MM.1S (cell line): ENCODE results near the gene TSPEAR.
A peak's percentile ranks its signal among the peaks of the same experiment; 100 is the strongest.

ENCODE experiments used
- DNase-seq: peaks from one replicate; pipeline ENCODE4 v3.0.0-alpha.2; 2015
- H2AFZ ChIP-seq: fragments of 300-600 bp; sonication (generic); 2 replicates; pipeline ENCODE4 v1.6.0; 2016; ENCODE audit warnings: antibody characterized with exemption, low read length
- H3F3A ChIP-seq: fragments of 300-600 bp; sonication (generic); 2 replicates; pipeline ENCODE4 v1.6.1; 2016; ENCODE audit warnings: mild to moderate bottlenecking, antibody characterized with exemption, low read length, moderate library complexity, mixed read lengths; ENCODE audit not compliant: insufficient read depth
- H3K27ac ChIP-seq: fragments of 300-600 bp; sonication (generic); 2 replicates; pipeline ENCODE4 v1.5.1; 2016; ENCODE audit warnings: mild to moderate bottlenecking, low read length
- H3K27me3 ChIP-seq: fragments of 300-600 bp; sonication (generic); replicated peaks from 2 replicates; pipeline ENCODE4 v1.6.0; 2016; ENCODE audit warnings: low read length; ENCODE audit not compliant: insufficient read depth
- H3K36me3 ChIP-seq: fragments of 300-600 bp; sonication (generic); replicated peaks from 2 replicates; pipeline ENCODE4 v1.6.1; 2016; ENCODE audit warnings: mild to moderate bottlenecking, low read length, mixed read lengths; ENCODE audit not compliant: insufficient read depth
- H3K4me1 ChIP-seq: fragments of 300-600 bp; sonication (generic); 2 replicates; pipeline ENCODE4 v1.6.1; 2016; ENCODE audit warnings: low read length, mixed read lengths
- H3K4me2 ChIP-seq: fragments of 300-600 bp; sonication (generic); 2 replicates; pipeline ENCODE4 v1.6.0; 2016; ENCODE audit warnings: low read depth, low read length
- H3K4me3 ChIP-seq: fragments of 300-600 bp; sonication (generic); 2 replicates; pipeline ENCODE4 v1.5.1; 2016; ENCODE audit warnings: low read length, mixed read lengths
- H3K79me2 ChIP-seq: fragments of 300-600 bp; sonication (generic); 2 replicates; pipeline ENCODE4 v1.6.1; 2016; ENCODE audit warnings: mixed run types, low read length, mixed read lengths
- H3K9ac ChIP-seq: fragments of 300-600 bp; sonication (generic); 2 replicates; pipeline ENCODE4 v1.6.1; 2016; ENCODE audit warnings: low read length, mixed read lengths
- H3K9me2 ChIP-seq: fragments of 300-600 bp; sonication (generic); replicated peaks from 2 replicates; pipeline ENCODE4 v1.6.1; 2016; ENCODE audit warnings: mild to moderate bottlenecking, low read length, mixed read lengths; ENCODE audit not compliant: insufficient read depth
- H3K9me3 ChIP-seq: fragments of 300-600 bp; sonication (generic); replicated peaks from 2 replicates; pipeline ENCODE4 v1.6.1; 2016; ENCODE audit warnings: mild to moderate bottlenecking, low read length, mixed read lengths; ENCODE audit not compliant: insufficient read depth
- H4K20me1 ChIP-seq: fragments of 300-600 bp; sonication (generic); 2 replicates; pipeline ENCODE4 v1.6.1; 2016; ENCODE audit warnings: mild to moderate bottlenecking, low read length, moderate library complexity, mixed read lengths; ENCODE audit not compliant: insufficient read depth
- EZH2 ChIP-seq: fragments of 300-600 bp; sonication (generic); optimal IDR thresholded peaks from 2 replicates; pipeline ENCODE3; 2017; ENCODE audit warnings: low read depth, mild to moderate bottlenecking, antibody characterized with exemption, low read length, mixed read lengths
- EZH2phosphoT487 ChIP-seq: fragments of 300-600 bp; sonication (generic); IDR thresholded peaks from 2 replicates; pipeline ENCODE4 v1.6.1; 2018; ENCODE audit warnings: antibody characterized with exemption, low read length
- TF ChIP-seq, protein P1 (sequence below): fragments of 300-600 bp; sonication (generic); IDR thresholded peaks from 2 replicates; pipeline ENCODE4 v1.5.1; 2016; ENCODE audit warnings: antibody characterized with exemption, low read length, mixed read lengths

The TSPEAR gene

GRCh38 chr21:44548922-44549321 is 162.4 kb downstream of the TSPEAR start:
- H3K4me3 ChIP-seq = no peak overlapping the region
- no peaks in the 10 kb centered on the region for H3K79me2 ChIP-seq
- H3K4me1 ChIP-seq = no peaks in the 10 kb centered on the region
- no peak for DNase-seq
- no peak overlapping the region for H3K4me2 ChIP-seq
- no peak overlapping the region for H2AFZ ChIP-seq
- H3K27me3 ChIP-seq = peaks cover 95% of the 10 kb centered on the region
- H4K20me1 ChIP-seq = no peaks in the 10 kb centered on the region
- no peak for TF ChIP-seq EZH2
- TF ChIP-seq, protein P1, sequence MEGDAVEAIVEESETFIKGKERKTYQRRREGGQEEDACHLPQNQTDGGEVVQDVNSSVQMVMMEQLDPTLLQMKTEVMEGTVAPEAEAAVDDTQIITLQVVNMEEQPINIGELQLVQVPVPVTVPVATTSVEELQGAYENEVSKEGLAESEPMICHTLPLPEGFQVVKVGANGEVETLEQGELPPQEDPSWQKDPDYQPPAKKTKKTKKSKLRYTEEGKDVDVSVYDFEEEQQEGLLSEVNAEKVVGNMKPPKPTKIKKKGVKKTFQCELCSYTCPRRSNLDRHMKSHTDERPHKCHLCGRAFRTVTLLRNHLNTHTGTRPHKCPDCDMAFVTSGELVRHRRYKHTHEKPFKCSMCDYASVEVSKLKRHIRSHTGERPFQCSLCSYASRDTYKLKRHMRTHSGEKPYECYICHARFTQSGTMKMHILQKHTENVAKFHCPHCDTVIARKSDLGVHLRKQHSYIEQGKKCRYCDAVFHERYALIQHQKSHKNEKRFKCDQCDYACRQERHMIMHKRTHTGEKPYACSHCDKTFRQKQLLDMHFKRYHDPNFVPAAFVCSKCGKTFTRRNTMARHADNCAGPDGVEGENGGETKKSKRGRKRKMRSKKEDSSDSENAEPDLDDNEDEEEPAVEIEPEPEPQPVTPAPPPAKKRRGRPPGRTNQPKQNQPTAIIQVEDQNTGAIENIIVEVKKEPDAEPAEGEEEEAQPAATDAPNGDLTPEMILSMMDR = no peak
- TF ChIP-seq EZH2phosphoT487 = no peak
- H3K36me3 ChIP-seq = no peaks in the 10 kb centered on the region
- H3K9me2 ChIP-seq = no peaks in the 10 kb centered on the region
- no peak overlapping the region for H3K27ac ChIP-seq
- H3F3A ChIP-seq = no peaks in the 10 kb centered on the region
- H3K9me3 ChIP-seq = no peaks in the 10 kb centered on the region
- no peak overlapping the region for H3K9ac ChIP-seq

GRCh38 chr21:44548381-44548780 is 163.0 kb downstream of the TSPEAR start:
- Histone ChIP-seq H3K27ac (no peak overlapping the region), H3K9ac (no peak overlapping the region), H3K27me3 (peaks cover 95% of the 10 kb centered on the region), H3K4me3 (no peak overlapping the region), H3K9me3 (no peaks in the 10 kb centered on the region), H3K79me2 (no peaks in the 10 kb centered on the region), H3F3A (no peaks in the 10 kb centered on the region), H3K4me1 (no peaks in the 10 kb centered on the region), H3K4me2 (no peak overlapping the region), H4K20me1 (no peaks in the 10 kb centered on the region), H2AFZ (no peak overlapping the region), H3K36me3 (no peaks in the 10 kb centered on the region), H3K9me2 (no peaks in the 10 kb centered on the region)
- no peak for DNase-seq
- TF ChIP-seq EZH2phosphoT487 = no peak
- TF ChIP-seq EZH2 = peak; percentile 34
- TF ChIP-seq, protein P1 = no peak

DNA sequence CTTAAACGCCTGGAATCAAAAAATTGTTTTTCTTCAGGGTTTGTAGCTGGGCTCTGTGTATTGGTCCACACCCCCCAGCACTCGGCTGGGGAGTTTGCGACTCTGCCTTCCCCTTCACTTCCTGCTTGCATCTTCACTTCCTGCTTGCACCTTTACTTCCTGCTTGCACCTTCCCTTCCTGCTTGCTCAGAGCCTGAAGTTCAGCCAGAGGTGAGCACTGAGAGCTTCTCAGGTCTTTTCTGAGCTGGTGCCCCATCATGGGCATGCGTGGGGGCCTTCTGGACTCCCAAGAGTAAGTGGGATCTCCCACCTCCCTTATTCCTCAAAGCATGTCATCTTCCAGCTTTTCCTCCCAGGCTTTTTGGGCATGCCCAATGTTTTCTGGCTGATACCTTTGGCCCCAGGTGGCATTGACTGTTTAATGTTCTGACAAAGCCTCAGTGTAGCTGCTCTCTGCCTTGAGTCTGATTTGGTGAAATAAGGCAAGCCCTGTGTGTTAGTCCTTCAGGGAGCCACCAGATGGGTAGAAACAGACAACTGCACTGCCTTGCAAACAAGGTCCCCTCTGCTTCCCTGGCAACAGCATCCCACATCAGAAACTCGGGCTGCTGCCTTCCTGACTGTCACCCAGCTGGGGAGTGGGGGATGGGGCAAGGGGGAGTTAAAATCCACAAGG is 163.6 kb downstream of the TSPEAR start:
- Histone ChIP-seq H3K79me2 (no peaks in the 10 kb centered on the region), H3K9me2 (no peaks in the 10 kb centered on the region), H3K9ac (no peak overlapping the region), H3K27ac (no peak overlapping the region), H3K4me2 (no peak overlapping the region), H4K20me1 (no peaks in the 10 kb centered on the region), H3K36me3 (no peaks in the 10 kb centered on the region), H3F3A (no peaks in the 10 kb centered on the region), H3K9me3 (no peaks in the 10 kb centered on the region), H3K27me3 (peaks cover 95% of the 10 kb centered on the region), H3K4me3 (no peak overlapping the region), H3K4me1 (no peaks in the 10 kb centered on the region), H2AFZ (no peak overlapping the region)
- no peak for DNase-seq
- TF ChIP-seq, protein P1 = no peak
- TF ChIP-seq EZH2 (no peak), EZH2phosphoT487 (no peak)
